ENCODE data around the gene KRT74. TPM values are rescaled to one million over a fixed set of nuclear protein-coding genes. Genes with fewer than 3 reads are reported as not detected.

KRT74 gene
- total RNA-seq (2016; rRNA removed; fragmentation: Illumina TruSeq; extraction: Trizol) (not detected in 2 replicates), polyA plus RNA-seq (2011; rRNA removed) (not detected in 2 replicates), polyA minus RNA-seq (2011; rRNA and poly(A)+ RNA removed; ENCODE audit: low replicate concordance) (not detected in 2 replicates), Bru-seq, nascent RNA (not detected), BruChase-seq, experiment 1, labeled RNA remaining after a 6-hour chase (not detected), BruChase-seq, experiment 2, labeled RNA remaining after a 2-hour chase (not detected)
- total RNA-seq (2016; cell fraction: cytosol; rRNA removed; fragmentation: Illumina TruSeq; extraction: Trizol; ENCODE audit: low read depth): not detected in 2 replicates
- total RNA-seq (2016; cell fraction: insoluble cytoplasmic fraction; rRNA removed; fragmentation: Illumina TruSeq; extraction: Trizol): not detected in 2 replicates
- not detected in 2 replicates for total RNA-seq (2016; cell fraction: membrane; rRNA removed; fragmentation: Illumina TruSeq; extraction: Trizol)
- not detected in 2 replicates for total RNA-seq (2016; cell fraction: nucleus; rRNA removed; fragmentation: Illumina TruSeq; extraction: Trizol)
- not detected in 2 replicates for polyA plus RNA-seq (2011; cell fraction: cytosol; rRNA removed)
- not detected in 2 replicates for polyA plus RNA-seq (2011; cell fraction: nucleus; rRNA removed)
- polyA plus RNA-seq (2012): not detected in 2 replicates
- polyA plus RNA-seq (2016; cell fraction: cytosol; fragmentation: Illumina TruSeq; extraction: Trizol; ENCODE audit: low read depth): not detected in 2 replicates
- not detected in 2 replicates for polyA plus RNA-seq (2016; cell fraction: insoluble cytoplasmic fraction; fragmentation: Illumina TruSeq; extraction: Trizol; ENCODE audit: low read depth)
- polyA plus RNA-seq (2016; cell fraction: membrane; fragmentation: Illumina TruSeq; extraction: Trizol; ENCODE audit: low read depth): not detected in 2 replicates
- not detected in 2 replicates for polyA plus RNA-seq (2016; cell fraction: nucleus; fragmentation: Illumina TruSeq; extraction: Trizol; ENCODE audit: insufficient read depth, low read depth)
- polyA minus RNA-seq (2011; cell fraction: cytosol; rRNA and poly(A)+ RNA removed): not detected in 2 replicates
- not detected in 2 replicates for polyA minus RNA-seq (2011; cell fraction: nucleus; rRNA and poly(A)+ RNA removed)
- long read RNA-seq, experiment 1: 0 reads
- long read RNA-seq, experiment 2: 0 reads

- H3K9ac ChIP-seq (ENCODE audit: insufficient read depth, low read depth, low read length): no peak within 1 kb of the TSS
- H2AFZ ChIP-seq (ENCODE audit: low read length): no peak within 1 kb of the TSS
- no peak within 1 kb of the TSS for H3K4me3 ChIP-seq (replicated peaks in 1 of 3; ENCODE audit: insufficient read depth in 1 of 3, low read depth in 2 of 3, low read length in 3 of 3)
- 33% methylated on average over 3 of the region's 3 CpGs for WGBS (ENCODE audit: low lambda C conversion rate)
- no peak for ATAC-seq
- no peaks in the 10 kb centered on the region for H4K20me1 ChIP-seq (ENCODE audit: insufficient read depth, low read length)
- no peak within 1 kb of the TSS for H3K4me2 ChIP-seq (ENCODE audit: low read depth, low read length)
- in situ Hi-C loops (cut with HindIII; ENCODE audit: extremely low pct_ligation_motif_present, low pct_unique_long_range_greater_than_20kb): no loop called here
- H3K9me3 ChIP-seq (ENCODE audit: low read length): no peaks in the 10 kb centered on the region
- no peaks in the 10 kb centered on the region for H3K79me2 ChIP-seq (ENCODE audit: insufficient read depth, low read length)
- no peak for FAIRE-seq
- no peaks in the 10 kb centered on the region for H3K36me3 ChIP-seq (replicated peaks in 1 of 2; ENCODE audit: control insufficient read depth in 1 of 2, insufficient read depth in 2 of 2, low read length in 2 of 2)
- intact Hi-C loops (cut with micrococcal nuclease; ENCODE audit: unreplicated experiment): no loop called here
- H3K4me1 ChIP-seq (ENCODE audit: insufficient read depth, low read length): no peaks in the 10 kb centered on the region
- H3K27ac ChIP-seq (ENCODE audit: extremely low read length, insufficient read depth, low read length): no peak within 1 kb of the TSS
- no peak for DNase-seq (ENCODE audit: low spot score)
- BruUV-seq (replicated peaks): no TSS peak
- H3K27me3 ChIP-seq (ENCODE audit: control insufficient read depth in 1 of 2, insufficient read depth in 2 of 2, low read length in 2 of 2): peaks cover 9 to 70% of the 10 kb centered on the region in 2 experiments; a peak in 4 of 5 replicates
- POLR2A ChIA-PET: no interaction called here
- CTCF ChIA-PET (ENCODE audit: low intra/inter-chr PET ratio, low total read pairs): no interaction called here
- TF ChIP-seq ATF7 (IDR thresholded peaks at IDR 0.05) (no peak), ATF7 (CRISPR knock-in tag; IDR thresholded peaks at IDR 0.05) (no peak), NCOR1 (IDR thresholded peaks at IDR 0.05; ENCODE audit: borderline replicate concordance, low read length) (no peak), POGZ (CRISPR knock-in tag; IDR thresholded peaks at IDR 0.05) (no peak), ZBED4 (CRISPR knock-in tag; IDR thresholded peaks at IDR 0.05; ENCODE audit: borderline replicate concordance) (no peak), ZNF484 (CRISPR knock-in tag; IDR thresholded peaks at IDR 0.05; ENCODE audit: borderline replicate concordance, low read depth) (no peak), ERF (CRISPR knock-in tag; IDR thresholded peaks at IDR 0.05) (no peak), ETV5 (CRISPR knock-in tag; IDR thresholded peaks at IDR 0.05; ENCODE audit: borderline replicate concordance) (no peak), ZNF451 (CRISPR knock-in tag; IDR thresholded peaks at IDR 0.05) (no peak), ZNF547 (CRISPR knock-in tag; IDR thresholded peaks at IDR 0.05) (no peak), ZNF383 (CRISPR knock-in tag; IDR thresholded peaks at IDR 0.05; ENCODE audit: borderline replicate concordance) (no peak)
- TF ChIP-seq, protein P1, sequence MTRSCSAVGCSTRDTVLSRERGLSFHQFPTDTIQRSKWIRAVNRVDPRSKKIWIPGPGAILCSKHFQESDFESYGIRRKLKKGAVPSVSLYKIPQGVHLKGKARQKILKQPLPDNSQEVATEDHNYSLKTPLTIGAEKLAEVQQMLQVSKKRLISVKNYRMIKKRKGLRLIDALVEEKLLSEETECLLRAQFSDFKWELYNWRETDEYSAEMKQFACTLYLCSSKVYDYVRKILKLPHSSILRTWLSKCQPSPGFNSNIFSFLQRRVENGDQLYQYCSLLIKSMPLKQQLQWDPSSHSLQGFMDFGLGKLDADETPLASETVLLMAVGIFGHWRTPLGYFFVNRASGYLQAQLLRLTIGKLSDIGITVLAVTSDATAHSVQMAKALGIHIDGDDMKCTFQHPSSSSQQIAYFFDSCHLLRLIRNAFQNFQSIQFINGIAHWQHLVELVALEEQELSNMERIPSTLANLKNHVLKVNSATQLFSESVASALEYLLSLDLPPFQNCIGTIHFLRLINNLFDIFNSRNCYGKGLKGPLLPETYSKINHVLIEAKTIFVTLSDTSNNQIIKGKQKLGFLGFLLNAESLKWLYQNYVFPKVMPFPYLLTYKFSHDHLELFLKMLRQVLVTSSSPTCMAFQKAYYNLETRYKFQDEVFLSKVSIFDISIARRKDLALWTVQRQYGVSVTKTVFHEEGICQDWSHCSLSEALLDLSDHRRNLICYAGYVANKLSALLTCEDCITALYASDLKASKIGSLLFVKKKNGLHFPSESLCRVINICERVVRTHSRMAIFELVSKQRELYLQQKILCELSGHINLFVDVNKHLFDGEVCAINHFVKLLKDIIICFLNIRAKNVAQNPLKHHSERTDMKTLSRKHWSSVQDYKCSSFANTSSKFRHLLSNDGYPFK (CRISPR knock-in tag; IDR thresholded peaks at IDR 0.05; ENCODE audit: borderline replicate concordance): no peak
- TF ChIP-seq, protein P2, sequence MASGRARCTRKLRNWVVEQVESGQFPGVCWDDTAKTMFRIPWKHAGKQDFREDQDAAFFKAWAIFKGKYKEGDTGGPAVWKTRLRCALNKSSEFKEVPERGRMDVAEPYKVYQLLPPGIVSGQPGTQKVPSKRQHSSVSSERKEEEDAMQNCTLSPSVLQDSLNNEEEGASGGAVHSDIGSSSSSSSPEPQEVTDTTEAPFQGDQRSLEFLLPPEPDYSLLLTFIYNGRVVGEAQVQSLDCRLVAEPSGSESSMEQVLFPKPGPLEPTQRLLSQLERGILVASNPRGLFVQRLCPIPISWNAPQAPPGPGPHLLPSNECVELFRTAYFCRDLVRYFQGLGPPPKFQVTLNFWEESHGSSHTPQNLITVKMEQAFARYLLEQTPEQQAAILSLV (CRISPR knock-in tag; IDR thresholded peaks at IDR 0.05; ENCODE audit: borderline replicate concordance): no peak
These were observed at the start of gene KRT74 for GRCh38 chr12:52573743-52574142. Gene KRT74 (minus strand): TSS chr12:52573843. CDS start chr12:52573777, 66 bp downstream.

All from HepG2 (cell line).